ENCODE data around the gene PRKX.
"Not testable (repeated sequence)": the region's sequence is repeated elsewhere in the genome, so short reads cannot be mapped to it uniquely, and the experiment has no call there.

GRCh38 chrX:3735891-3736290 lies 22.4 kb upstream of the PRKX start:
- TF ChIP-seq POLR2A, POLR2AphosphoS5 (IDR thresholded peaks at IDR 0.05; ENCODE audit: low read depth, low read length): not testable (repeated sequence)
